NCI-H2227 (cell line): ENCODE data around the gene NAP1L1.
"Not testable (repeated sequence)": the region's sequence is repeated elsewhere in the genome, so short reads cannot be mapped to it uniquely, and the experiment has no call there.

Experiments
- DNase-seq: peaks from one replicate; lab custom pipeline; 2025; ENCODE audit not compliant: unreplicated experiment; lab: John Stamatoyannopoulos, UW

Gene NAP1L1

GRCh38 chr12:75994069-75994740 is 90.3 kb downstream of the NAP1L1 start:
- no peak for DNase-seq

GRCh38 chr12:75991753-75992152 is 92.7 kb downstream of the NAP1L1 start:
- DNase-seq, result no peak

- no peak for DNase-seq
These were observed 94.1 kb downstream of the NAP1L1 start for GRCh38 chr12:75990189-75990912.

GRCh38 chr12:75987709-75988108 is 96.8 kb downstream of the NAP1L1 start:
- DNase-seq, result not testable (repeated sequence)
